ENCODE data around the gene ACTR1A.
"Not testable (repeated sequence)": the region's sequence is repeated elsewhere in the genome, so short reads cannot be mapped to it uniquely, and the experiment has no call there.

- not testable (repeated sequence) for TF ChIP-seq CTCF (optimal IDR thresholded peaks at IDR 0.05 in 1 of 3, IDR thresholded peaks at IDR 0.05 in 1 of 3, conservative IDR thresholded peaks at IDR 0.05 in 1 of 3; ENCODE audit: extremely low read depth in 1 of 3, insufficient read depth in 2 of 3, low read length in 3 of 3); EZH2 (IDR thresholded peaks at IDR 0.05; ENCODE audit: low read length)
Measured at GRCh38 chr10:102500686-102501085, 1.8 kb downstream of the ACTR1A start.

All from keratinocyte (primary cell).